Measurements from ENCODE around the gene SLCO3A1.
"Not testable (repeated sequence)": the region's sequence is repeated elsewhere in the genome, so short reads cannot be mapped to it uniquely, and the experiment has no call there.

SLCO3A1 gene

DNA sequence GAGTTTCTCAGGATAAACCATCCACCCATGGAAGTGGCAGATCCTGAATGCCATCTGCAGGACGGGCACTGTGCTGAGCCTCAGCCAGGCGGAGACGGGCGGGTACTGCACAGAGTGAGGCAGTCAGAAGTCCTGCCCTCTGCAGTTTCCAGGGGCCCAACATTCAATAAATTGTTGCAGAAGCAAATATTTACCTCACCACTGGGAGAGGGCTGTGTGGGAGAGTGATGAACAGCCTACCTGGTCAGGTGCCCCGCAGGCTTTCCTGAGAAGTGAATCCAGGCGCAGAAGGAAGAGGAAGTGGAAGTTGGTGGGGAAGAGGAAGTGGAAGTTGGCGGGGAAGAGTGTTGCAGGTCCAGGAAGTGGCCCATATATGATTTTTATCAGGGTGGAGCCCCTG, 100.8 kb downstream of the SLCO3A1 start:
- H3K4me3 ChIP-seq (ENCODE audit: control insufficient read depth, low read depth, low read length), result no peak overlapping the region
- no peak for DNase-seq (ENCODE audit: low read depth)
- TF ChIP-seq, protein P1, sequence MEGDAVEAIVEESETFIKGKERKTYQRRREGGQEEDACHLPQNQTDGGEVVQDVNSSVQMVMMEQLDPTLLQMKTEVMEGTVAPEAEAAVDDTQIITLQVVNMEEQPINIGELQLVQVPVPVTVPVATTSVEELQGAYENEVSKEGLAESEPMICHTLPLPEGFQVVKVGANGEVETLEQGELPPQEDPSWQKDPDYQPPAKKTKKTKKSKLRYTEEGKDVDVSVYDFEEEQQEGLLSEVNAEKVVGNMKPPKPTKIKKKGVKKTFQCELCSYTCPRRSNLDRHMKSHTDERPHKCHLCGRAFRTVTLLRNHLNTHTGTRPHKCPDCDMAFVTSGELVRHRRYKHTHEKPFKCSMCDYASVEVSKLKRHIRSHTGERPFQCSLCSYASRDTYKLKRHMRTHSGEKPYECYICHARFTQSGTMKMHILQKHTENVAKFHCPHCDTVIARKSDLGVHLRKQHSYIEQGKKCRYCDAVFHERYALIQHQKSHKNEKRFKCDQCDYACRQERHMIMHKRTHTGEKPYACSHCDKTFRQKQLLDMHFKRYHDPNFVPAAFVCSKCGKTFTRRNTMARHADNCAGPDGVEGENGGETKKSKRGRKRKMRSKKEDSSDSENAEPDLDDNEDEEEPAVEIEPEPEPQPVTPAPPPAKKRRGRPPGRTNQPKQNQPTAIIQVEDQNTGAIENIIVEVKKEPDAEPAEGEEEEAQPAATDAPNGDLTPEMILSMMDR (conservative IDR thresholded peaks at IDR 0.05; ENCODE audit: control insufficient read depth, insufficient read depth, low read depth, low read length), result no peak

DNA sequence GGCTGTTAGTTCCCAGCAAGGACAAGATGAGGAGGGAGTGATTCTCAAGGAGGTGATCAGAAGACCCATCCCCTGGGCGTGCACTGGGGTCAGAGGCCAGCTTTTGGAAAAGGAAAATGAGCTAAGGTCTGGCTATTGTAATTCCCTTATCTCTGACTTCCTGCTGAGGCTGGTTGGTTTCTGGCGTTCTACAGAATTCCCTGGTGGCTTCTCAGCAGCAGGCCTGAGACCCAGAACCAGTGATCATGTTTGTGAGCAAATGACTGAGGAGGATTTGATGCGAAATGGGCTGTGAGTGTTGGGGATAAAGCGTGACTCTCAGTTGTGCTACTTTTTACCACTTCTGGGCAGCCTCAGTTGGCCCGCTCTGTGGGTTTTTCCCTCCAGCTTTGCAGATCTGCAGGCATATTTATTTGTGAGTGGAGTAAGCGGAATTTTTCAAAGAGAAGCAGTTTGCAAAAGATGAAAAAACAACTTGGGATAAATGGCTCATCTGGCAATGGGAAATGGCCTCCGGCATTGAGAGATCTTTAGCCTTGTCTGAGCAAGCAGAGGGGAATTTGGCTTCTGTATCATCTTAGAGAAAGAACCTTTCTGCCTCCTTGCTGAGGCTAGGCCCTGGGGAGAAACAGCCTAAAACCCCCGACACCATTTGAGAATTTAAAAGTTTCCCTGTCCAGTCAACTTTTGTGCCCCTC, 102.7 kb downstream of the SLCO3A1 start:
- H3K4me3 ChIP-seq (ENCODE audit: control insufficient read depth, low read depth, low read length), result no peak overlapping the region
- DNase-seq (ENCODE audit: low read depth), result peak; percentile 43
- TF ChIP-seq, protein P1 (conservative IDR thresholded peaks at IDR 0.05; ENCODE audit: control insufficient read depth, insufficient read depth, low read depth, low read length), result no peak

DNA sequence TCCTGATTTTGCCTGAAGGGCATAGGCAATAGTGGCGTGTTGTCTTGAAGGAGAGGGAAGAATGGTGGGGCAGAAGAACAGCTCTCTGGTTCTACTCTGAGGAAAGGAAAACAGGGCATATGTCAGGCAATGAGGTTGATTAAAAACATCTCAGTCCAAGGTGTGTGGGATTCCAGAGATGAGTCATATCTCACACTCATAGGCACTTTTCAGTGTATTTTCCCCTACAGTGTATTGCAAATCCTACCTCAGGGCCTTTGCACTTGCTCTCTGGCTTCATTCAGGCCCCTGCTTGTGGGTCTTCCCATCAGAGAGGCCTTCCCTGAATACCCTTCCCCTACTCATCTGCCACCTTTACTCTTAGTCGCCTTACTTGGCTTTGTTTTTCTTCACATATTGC, 107.8 kb downstream of the SLCO3A1 start:
- no peak overlapping the region for H3K4me3 ChIP-seq (ENCODE audit: control insufficient read depth, low read depth, low read length)
- DNase-seq (ENCODE audit: low read depth), result no peak
- TF ChIP-seq, protein P1 (conservative IDR thresholded peaks at IDR 0.05; ENCODE audit: control insufficient read depth, insufficient read depth, low read depth, low read length), result no peak

DNA sequence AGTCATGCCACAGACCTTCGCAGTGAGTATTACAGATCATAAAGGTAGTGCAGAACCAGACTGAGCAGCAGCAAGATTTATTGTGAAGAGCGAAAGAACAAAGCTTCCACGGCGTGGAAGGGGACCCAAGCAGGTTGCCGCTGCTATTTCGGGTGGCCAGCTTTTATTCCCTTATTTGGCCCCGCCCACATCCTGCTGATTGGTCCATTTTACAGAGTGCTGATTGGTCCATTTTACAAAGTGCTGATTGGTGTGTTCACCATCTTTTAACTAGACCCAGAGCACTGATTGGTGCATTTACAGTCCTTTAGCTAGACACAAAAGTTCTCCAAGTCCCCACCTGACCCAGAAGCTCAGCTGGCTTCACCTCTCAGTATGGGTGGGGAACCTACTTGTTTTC, 110.2 kb downstream of the SLCO3A1 start:
- not testable (repeated sequence) for DNase-seq (ENCODE audit: low read depth)

DNA sequence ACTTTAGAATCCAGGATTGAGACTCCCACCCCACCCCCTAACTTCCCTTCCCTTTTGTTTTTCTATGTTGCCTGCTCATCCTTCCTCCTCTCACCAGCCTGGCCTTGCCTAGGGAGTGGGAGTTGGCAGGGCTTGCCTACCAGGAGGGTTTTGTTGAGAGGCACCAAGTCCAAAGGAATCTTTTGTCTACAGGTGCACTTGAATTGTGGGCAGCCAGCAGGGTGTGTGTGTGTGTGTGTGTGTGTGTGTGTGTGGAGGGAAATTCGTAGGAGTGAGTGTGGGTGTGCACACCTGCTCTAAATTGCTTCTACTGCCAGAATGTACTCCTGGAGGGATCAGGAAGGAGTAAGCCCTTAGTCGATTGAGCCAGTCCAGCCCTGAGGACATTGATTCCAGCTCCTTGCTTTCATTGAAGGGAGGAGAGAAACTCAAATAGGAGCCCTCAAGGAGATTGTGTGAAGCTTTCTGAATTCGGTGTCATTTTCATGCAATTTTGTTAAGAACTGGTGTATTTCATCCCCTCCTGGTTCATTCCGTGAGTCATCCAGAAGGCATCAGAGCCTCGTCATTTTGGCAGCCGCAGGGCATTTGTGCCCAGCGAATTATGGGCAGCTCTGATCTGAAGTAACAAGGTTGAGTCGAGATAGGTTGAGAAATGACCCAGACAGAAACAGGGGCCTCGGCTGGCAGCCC, 112.1 kb downstream of the SLCO3A1 start:
- H3K4me3 ChIP-seq (ENCODE audit: control insufficient read depth, low read depth, low read length), result no peak overlapping the region
- TF ChIP-seq, protein P1 (conservative IDR thresholded peaks at IDR 0.05; ENCODE audit: control insufficient read depth, insufficient read depth, low read depth, low read length), result no peak
- DNase-seq (ENCODE audit: low read depth), result peak; percentile 63

More for the DNA sequence above, 110.2 kb downstream of the SLCO3A1 start:
- H3K4me3 ChIP-seq (ENCODE audit: control insufficient read depth, low read depth, low read length), result not testable (repeated sequence)

DNA sequence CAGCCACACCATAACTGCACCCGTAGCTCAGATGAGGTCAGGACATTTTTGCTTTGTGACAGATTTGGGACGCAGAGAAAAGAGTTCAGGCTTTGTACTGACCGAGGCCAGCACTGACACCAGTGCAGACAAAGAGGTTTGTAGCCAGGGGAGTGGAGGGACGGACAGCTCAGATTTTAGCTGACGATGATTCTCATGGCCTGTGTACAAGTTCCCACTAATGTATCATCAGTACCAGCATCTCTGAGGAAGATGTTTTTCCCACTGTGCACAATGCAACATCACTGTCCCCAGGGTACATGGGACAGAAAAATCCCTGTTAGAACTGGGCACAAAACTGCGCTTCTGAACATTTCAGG, 112.7 kb downstream of the SLCO3A1 start:
- TF ChIP-seq, protein P1 (conservative IDR thresholded peaks at IDR 0.05; ENCODE audit: control insufficient read depth, insufficient read depth, low read depth, low read length), result no peak
- no peak for DNase-seq (ENCODE audit: low read depth)
- H3K4me3 ChIP-seq (ENCODE audit: control insufficient read depth, low read depth, low read length), result no peak overlapping the region

DNA sequence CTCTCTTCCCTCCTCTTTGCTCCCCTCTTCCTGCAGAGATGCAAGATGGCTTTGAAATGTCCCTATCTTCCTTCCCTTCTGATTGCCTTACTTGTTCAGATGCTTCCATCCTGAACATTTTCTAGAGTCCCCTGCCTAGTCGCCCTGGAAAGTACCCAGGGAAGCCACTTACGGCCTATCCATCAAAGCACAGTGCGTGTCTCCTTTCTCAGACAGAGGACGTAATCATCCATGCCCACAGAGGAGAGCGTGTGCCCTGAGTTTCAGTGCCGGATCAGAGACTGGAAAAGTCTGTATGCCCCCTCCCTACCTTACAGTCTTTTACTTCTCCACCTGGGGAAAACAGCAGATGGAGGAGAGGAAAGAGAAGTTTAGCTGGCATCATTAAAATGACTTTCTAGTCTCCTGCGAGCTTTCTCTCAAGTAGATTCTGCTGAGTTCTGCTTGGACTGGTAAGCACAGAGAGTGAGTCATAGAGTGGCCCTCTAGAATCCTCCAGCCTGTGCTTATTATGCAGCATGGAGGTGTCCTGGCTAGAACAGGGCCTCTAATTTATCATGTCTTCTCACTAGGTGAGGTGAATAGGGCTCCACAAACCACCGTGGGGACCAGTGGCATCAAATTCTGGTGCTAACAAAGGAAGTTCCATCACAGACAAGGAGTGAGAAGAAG, 114.6 kb downstream of the SLCO3A1 start:
- H3K4me3 ChIP-seq (ENCODE audit: control insufficient read depth, low read depth, low read length), result no peak overlapping the region
- TF ChIP-seq, protein P1 (conservative IDR thresholded peaks at IDR 0.05; ENCODE audit: control insufficient read depth, insufficient read depth, low read depth, low read length), result no peak
- peak; percentile 34 for DNase-seq (ENCODE audit: low read depth)

Measured in fibroblast of mammary gland (primary cell).